GM12892 (cell line): ENCODE data around the gene PLA2G2D.

Experiments
- POLR2A ChIP-seq: IDR thresholded peaks from 2 replicates; pipeline ENCODE4 v1.6.1; 2011; ENCODE audit warnings: low read depth, low read length, control low read depth
- POLR2AphosphoS5 ChIP-seq: IDR thresholded peaks from 2 replicates; pipeline ENCODE4 v1.6.1; 2011; ENCODE audit warnings: low read depth, low read length, control low read depth
- TAF1 ChIP-seq: IDR thresholded peaks from 2 replicates; pipeline ENCODE4 v1.6.1; 2011; ENCODE audit warnings: low read depth, mild to moderate bottlenecking, control low read depth, low read length, borderline replicate concordance

- TF ChIP-seq POLR2A (no peak), TAF1 (no peak), POLR2AphosphoS5 (no peak)
Measured at GRCh38 chr1:20080441-20081352, 38.6 kb downstream of the PLA2G2D start.
